Mucosa of descending colon (tissue), 3 donors: ENCODE results near the gene VAMP8. TPM values are rescaled to one million over a fixed set of nuclear protein-coding genes. Genes with fewer than 3 reads are reported as not detected.
A peak's percentile ranks its signal among the peaks of the same experiment; 100 is the strongest.

Source experiments
- ATAC-seq: fragments of 200-7000 bp; cut with Tn5 transposase; one replicate; pipeline ENCODE4 v1.9.1; 2020; ENCODE audit warnings: mild to moderate bottlenecking, moderate library complexity
- DNase-seq, 3 donors: peaks; one replicate each; pipeline ENCODE4 v3.0.0-alpha.2; 2020
- H3K36me3 ChIP-seq: fragments of 200-600 bp; one replicate; pipeline ENCODE4 v1.8.0; 2021; ENCODE audit warnings: low read depth, mild to moderate bottlenecking
- H3K4me1 ChIP-seq: fragments of 200-600 bp; one replicate; pipeline ENCODE4 v1.8.0; 2021; ENCODE audit warnings: low read depth, mild to moderate bottlenecking
- H3K4me3 ChIP-seq: fragments of 200-600 bp; one replicate; pipeline ENCODE4 v1.8.0; 2021; ENCODE audit warnings: mild to moderate bottlenecking
- H3K9me3 ChIP-seq: fragments of 200-600 bp; one replicate; pipeline ENCODE4 v1.8.0; 2021; ENCODE audit warnings: mild to moderate bottlenecking
- intact Hi-C, 2 donors: fragments of 100-400 bp; cut with DNase I in 1 of 2; cut with micrococcal nuclease in 1 of 2; formaldehyde crosslinking; loops; one replicate each; pipeline versions ENCODE4 v1.11.0 to v1.11.1; 2022; cut with DNase I, micrococcal nuclease
- total RNA-seq, 3 donors: library from RNA; stranded (reverse); fragmentation: NEBNext Ultra II Directional in 2 of 3; extraction: Animal tissue kit (Norgen Biotek cat#: 25700) in 2 of 3; gene quantifications; one replicate each; pipeline versions ENCODE4 v1.2.1 to v1.2.4, GENCODE V29; 2021 to 2023
- TF ChIP-seq, protein P1 (sequence below): fragments of 200-600 bp; IDR thresholded peaks from one replicate; pipeline ENCODE4 v1.8.0; 2022; ENCODE audit warnings: antibody characterized with exemption, mild to moderate bottlenecking
- donor health status: DM: no; HTN: no; CAD: no; lungs with moderate emphysema.
- donor health status: DM: no; HTN: no; CAD: no.
- donor health status: DM: no; HTN: yes; CAD: no.

VAMP8 gene
- total RNA-seq, 3 donors from 2014 or later: 125 to 312 (median 254) TPM

DNA sequence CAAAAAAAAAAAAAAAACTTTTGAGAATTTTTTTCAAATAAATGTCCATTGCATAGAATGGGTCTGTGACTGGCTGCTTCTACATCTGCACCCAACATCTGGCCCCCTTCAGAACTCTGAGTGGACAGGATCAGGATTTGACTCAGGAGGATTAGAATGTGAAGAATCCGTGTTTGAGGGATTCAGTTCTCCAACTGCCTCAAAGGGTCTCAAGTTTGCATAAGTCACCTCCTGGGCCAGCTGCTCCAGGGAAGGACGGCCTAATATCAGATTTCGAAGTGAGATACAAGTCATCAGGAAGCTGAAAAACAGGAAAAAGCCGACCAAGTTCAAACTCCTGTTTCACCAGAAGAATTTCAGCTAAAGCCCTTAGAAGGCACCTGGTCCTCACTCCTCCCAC, 27.6 kb upstream of the VAMP8 start:
- no peaks in the 10 kb centered on the region for H3K36me3 ChIP-seq
- ATAC-seq (no peak), DNase-seq (no peak)
- intact Hi-C loops: loop anchor here in 1 of 2 donors (5.0 kb wide), 1 partner anchor 128 kb away; no protein-coding TSS in a partner anchor
- H3K4me1 ChIP-seq: no peaks in the 10 kb centered on the region
- no peaks in the 10 kb centered on the region for H3K9me3 ChIP-seq
- no peak overlapping the region for H3K4me3 ChIP-seq
- TF ChIP-seq, protein P1, sequence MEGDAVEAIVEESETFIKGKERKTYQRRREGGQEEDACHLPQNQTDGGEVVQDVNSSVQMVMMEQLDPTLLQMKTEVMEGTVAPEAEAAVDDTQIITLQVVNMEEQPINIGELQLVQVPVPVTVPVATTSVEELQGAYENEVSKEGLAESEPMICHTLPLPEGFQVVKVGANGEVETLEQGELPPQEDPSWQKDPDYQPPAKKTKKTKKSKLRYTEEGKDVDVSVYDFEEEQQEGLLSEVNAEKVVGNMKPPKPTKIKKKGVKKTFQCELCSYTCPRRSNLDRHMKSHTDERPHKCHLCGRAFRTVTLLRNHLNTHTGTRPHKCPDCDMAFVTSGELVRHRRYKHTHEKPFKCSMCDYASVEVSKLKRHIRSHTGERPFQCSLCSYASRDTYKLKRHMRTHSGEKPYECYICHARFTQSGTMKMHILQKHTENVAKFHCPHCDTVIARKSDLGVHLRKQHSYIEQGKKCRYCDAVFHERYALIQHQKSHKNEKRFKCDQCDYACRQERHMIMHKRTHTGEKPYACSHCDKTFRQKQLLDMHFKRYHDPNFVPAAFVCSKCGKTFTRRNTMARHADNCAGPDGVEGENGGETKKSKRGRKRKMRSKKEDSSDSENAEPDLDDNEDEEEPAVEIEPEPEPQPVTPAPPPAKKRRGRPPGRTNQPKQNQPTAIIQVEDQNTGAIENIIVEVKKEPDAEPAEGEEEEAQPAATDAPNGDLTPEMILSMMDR: no peak

- Histone ChIP-seq H3K9me3 (no peaks in the 10 kb centered on the region), H3K36me3 (no peaks in the 10 kb centered on the region), H3K4me3 (no peak overlapping the region), H3K4me1 (no peaks in the 10 kb centered on the region)
- DNase-seq (no peak), ATAC-seq (no peak)
- TF ChIP-seq, protein P1: no peak
- intact Hi-C loops: loop anchor here in 1 of 2 donors (5.0 kb wide), 1 partner anchor 128 kb away; no protein-coding TSS in a partner anchor
These were observed 26.9 kb upstream of the VAMP8 start for GRCh38 chr2:85550486-85550885.

- Histone ChIP-seq H3K4me1 (no peaks in the 10 kb centered on the region), H3K36me3 (no peaks in the 10 kb centered on the region), H3K9me3 (no peaks in the 10 kb centered on the region), H3K4me3 (no peak overlapping the region)
- TF ChIP-seq, protein P1: peak; percentile 79
- intact Hi-C loops: loop anchor here (1.0 to 5.0 kb wide), 2 partner anchors 130 to 132 kb away; no protein-coding TSS in a partner anchor
- DNase-seq (peak; percentile 78 to 92 (median 89)), ATAC-seq (peak; percentile 91)
These were observed 25.4 kb upstream of the VAMP8 start for GRCh38 chr2:85551698-85552678.

DNA sequence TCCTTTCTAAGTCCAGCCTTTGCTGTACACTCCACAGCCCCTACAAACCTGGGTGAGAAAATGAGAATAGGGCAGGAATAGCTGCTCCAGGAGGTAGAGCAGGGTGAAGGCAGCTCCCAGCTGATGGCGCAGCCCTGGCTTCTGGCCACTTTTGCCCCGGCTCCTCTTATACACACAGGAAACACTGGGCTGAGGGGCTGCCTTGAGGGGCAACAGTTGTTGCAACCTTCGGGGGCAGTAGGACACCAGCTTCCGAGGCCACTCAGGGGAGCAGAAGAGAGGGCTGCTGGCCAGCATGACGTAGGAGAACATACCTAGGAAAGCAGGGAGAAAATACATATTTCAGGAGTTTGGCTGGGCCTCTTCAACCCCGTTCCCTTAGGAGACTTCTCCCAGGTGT, 24.2 kb upstream of the VAMP8 start:
- ATAC-seq (no peak), DNase-seq (no peak)
- intact Hi-C loops: loop anchor here in 1 of 2 donors (5.0 kb wide), 1 partner anchor 131 kb away; no protein-coding TSS in a partner anchor
- Histone ChIP-seq H3K4me3 (no peak overlapping the region), H3K36me3 (no peaks in the 10 kb centered on the region), H3K9me3 (no peaks in the 10 kb centered on the region), H3K4me1 (no peaks in the 10 kb centered on the region)
- TF ChIP-seq, protein P1: no peak

DNA sequence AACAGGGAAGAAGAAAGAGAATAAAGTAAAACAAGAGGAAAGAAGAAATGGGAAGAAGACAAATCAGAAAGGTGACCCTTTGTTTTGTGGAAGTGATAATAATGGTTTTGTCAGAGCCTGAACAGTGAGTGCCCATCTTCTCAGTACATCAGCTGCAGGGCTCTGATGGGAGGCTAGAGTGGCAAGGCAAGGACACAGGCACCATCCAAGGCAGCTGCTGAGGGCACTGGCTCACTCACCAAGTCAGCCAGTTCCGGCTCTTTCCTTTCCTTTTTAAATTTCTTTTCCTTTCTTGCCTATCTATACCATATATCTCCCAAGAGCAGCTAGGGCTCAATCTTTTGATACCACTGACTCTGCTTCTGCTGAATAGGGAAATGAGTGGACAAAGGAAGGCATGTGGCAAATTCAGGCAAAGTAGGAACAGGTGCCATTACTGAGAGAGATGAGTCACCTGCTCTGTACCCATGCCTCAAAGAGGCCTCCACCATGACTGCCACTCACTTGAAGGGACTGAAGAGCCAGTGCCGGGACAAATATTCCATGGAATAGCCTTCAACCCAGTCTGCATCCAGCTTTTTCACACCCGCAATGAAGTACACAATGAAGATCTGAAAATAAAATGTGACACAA, 22.3 kb upstream of the VAMP8 start:
- DNase-seq (no peak), ATAC-seq (no peak)
- Histone ChIP-seq H3K36me3 (no peaks in the 10 kb centered on the region), H3K4me1 (peaks cover 3% of the 10 kb centered on the region), H3K9me3 (no peaks in the 10 kb centered on the region), H3K4me3 (no peak overlapping the region)
- TF ChIP-seq, protein P1: no peak
- intact Hi-C loops: loop anchor here in 1 of 2 donors (5.0 kb wide), 1 partner anchor 133 kb away; no protein-coding TSS in a partner anchor
